HEK293 (cell line): ENCODE data around the gene UFD1.

Experiments used
- MYNN ChIP-seq: fragments of 450-650 bp; formaldehyde crosslinking; IDR thresholded peaks from 2 replicates; pipeline ENCODE4 v1.5.1; 2016; ENCODE audit warnings: missing biosample characterization, missing genetic modification characterization, borderline replicate concordance
- TRIM28 ChIP-seq: IDR thresholded peaks from 2 replicates; pipeline ENCODE4 v1.6.1; 2011; ENCODE audit warnings: low read length, control low read depth, borderline replicate concordance
- ZNF140 ChIP-seq: fragments of 450-650 bp; formaldehyde crosslinking; IDR thresholded peaks from 2 replicates; pipeline ENCODE4 v1.5.1; 2016; ENCODE audit warnings: missing biosample characterization, missing genetic modification characterization
- ZNF175 ChIP-seq: fragments of 450-650 bp; formaldehyde crosslinking; IDR thresholded peaks from 2 replicates; pipeline ENCODE4 v1.5.1; 2016; ENCODE audit warnings: missing biosample characterization, missing genetic modification characterization
- ZNF248 ChIP-seq: fragments of 450-650 bp; formaldehyde crosslinking; IDR thresholded peaks from 2 replicates; pipeline ENCODE4 v1.5.1; 2017; ENCODE audit warnings: missing biosample characterization, missing genetic modification characterization
- ZNF266 ChIP-seq: fragments of 450-650 bp; formaldehyde crosslinking; IDR thresholded peaks from 2 replicates; pipeline ENCODE4 v1.5.1; 2016; ENCODE audit warnings: missing biosample characterization, missing genetic modification characterization, low read depth
- ZNF350 ChIP-seq: fragments of 450-650 bp; formaldehyde crosslinking; IDR thresholded peaks from 2 replicates; pipeline ENCODE4 v1.5.0; 2017; ENCODE audit warnings: missing biosample characterization, mild to moderate bottlenecking, missing genetic modification characterization
- ZNF521 ChIP-seq: fragments of 450-650 bp; formaldehyde crosslinking; IDR thresholded peaks from 2 replicates; pipeline ENCODE4 v1.5.1; 2017; ENCODE audit warnings: missing biosample characterization, mild to moderate bottlenecking, missing genetic modification characterization
- ZNF544 ChIP-seq: fragments of 450-650 bp; formaldehyde crosslinking; IDR thresholded peaks from 2 replicates; pipeline ENCODE4 v1.5.0; 2017; ENCODE audit warnings: missing biosample characterization, missing genetic modification characterization
- TF ChIP-seq, protein P1 (sequence below): fragments of 450-650 bp; formaldehyde crosslinking; IDR thresholded peaks from 2 replicates; pipeline ENCODE4 v1.5.1; 2016; ENCODE audit warnings: missing biosample characterization, missing genetic modification characterization
- TF ChIP-seq, protein P2 (sequence below): fragments of 450-650 bp; formaldehyde crosslinking; IDR thresholded peaks from 2 replicates; pipeline ENCODE4 v1.5.1; 2016; ENCODE audit warnings: missing biosample characterization, missing genetic modification characterization
- TF ChIP-seq, protein P3 (sequence below): fragments of 450-650 bp; formaldehyde crosslinking; IDR thresholded peaks from 2 replicates; pipeline ENCODE4 v1.5.1; 2016; ENCODE audit warnings: missing biosample characterization, missing genetic modification characterization, borderline replicate concordance

DNA sequence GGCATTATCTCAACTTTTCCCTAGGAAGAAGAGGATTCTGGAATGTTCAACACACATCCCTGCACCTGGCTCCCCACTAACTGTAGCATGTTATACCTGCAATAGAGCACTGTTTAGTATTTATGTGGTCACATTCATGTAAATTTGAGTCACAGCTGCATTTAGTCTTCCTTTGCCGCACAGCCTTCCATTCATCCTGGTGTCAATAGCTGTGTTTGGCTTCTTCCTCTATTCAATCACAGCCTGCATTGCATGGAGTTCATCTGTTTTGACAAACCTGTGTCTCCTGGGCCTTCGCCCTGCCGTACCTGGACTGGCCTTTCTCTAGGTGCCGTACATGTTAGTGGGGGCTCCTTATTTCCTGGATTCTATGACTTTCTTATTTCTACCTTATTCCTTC is 27.4 kb downstream of the UFD1 start:
- no peak for TF ChIP-seq TRIM28
- TF ChIP-seq ZNF350, result no peak
- TF ChIP-seq, protein P1, sequence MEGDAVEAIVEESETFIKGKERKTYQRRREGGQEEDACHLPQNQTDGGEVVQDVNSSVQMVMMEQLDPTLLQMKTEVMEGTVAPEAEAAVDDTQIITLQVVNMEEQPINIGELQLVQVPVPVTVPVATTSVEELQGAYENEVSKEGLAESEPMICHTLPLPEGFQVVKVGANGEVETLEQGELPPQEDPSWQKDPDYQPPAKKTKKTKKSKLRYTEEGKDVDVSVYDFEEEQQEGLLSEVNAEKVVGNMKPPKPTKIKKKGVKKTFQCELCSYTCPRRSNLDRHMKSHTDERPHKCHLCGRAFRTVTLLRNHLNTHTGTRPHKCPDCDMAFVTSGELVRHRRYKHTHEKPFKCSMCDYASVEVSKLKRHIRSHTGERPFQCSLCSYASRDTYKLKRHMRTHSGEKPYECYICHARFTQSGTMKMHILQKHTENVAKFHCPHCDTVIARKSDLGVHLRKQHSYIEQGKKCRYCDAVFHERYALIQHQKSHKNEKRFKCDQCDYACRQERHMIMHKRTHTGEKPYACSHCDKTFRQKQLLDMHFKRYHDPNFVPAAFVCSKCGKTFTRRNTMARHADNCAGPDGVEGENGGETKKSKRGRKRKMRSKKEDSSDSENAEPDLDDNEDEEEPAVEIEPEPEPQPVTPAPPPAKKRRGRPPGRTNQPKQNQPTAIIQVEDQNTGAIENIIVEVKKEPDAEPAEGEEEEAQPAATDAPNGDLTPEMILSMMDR, result no peak
- no peak for TF ChIP-seq MYNN (tag by site-specific recombination)
- TF ChIP-seq, protein P2, sequence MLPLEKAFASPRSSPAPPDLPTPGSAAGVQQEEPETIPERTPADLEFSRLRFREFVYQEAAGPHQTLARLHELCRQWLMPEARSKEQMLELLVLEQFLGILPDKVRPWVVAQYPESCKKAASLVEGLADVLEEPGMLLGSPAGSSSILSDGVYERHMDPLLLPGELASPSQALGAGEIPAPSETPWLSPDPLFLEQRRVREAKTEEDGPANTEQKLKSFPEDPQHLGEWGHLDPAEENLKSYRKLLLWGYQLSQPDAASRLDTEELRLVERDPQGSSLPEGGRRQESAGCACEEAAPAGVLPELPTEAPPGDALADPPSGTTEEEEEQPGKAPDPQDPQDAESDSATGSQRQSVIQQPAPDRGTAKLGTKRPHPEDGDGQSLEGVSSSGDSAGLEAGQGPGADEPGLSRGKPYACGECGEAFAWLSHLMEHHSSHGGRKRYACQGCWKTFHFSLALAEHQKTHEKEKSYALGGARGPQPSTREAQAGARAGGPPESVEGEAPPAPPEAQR (tag by site-specific recombination), result no peak
- TF ChIP-seq ZNF140 (tag by site-specific recombination), result no peak
- no peak for TF ChIP-seq ZNF521 (tag by site-specific recombination)
- TF ChIP-seq ZNF175 (tag by site-specific recombination), result no peak
- no peak for TF ChIP-seq ZNF248 (tag by site-specific recombination)
- TF ChIP-seq, protein P3, sequence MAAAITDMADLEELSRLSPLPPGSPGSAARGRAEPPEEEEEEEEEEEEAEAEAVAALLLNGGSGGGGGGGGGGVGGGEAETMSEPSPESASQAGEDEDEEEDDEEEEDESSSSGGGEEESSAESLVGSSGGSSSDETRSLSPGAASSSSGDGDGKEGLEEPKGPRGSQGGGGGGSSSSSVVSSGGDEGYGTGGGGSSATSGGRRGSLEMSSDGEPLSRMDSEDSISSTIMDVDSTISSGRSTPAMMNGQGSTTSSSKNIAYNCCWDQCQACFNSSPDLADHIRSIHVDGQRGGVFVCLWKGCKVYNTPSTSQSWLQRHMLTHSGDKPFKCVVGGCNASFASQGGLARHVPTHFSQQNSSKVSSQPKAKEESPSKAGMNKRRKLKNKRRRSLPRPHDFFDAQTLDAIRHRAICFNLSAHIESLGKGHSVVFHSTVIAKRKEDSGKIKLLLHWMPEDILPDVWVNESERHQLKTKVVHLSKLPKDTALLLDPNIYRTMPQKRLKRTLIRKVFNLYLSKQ (tag by site-specific recombination), result no peak
- TF ChIP-seq ZNF266 (tag by site-specific recombination), result no peak
- TF ChIP-seq ZNF544 (tag by site-specific recombination), result no peak
